GM23248 (cell line): Measurements from ENCODE around the gene FBXO15. TPM values are rescaled to one million over a fixed set of nuclear protein-coding genes. Genes with fewer than 3 reads are reported as not detected.
A peak's percentile ranks its signal among the peaks of the same experiment; 100 is the strongest.

ENCODE experiments used
- DNase-seq: peaks from one replicate; pipeline ENCODE4 v3.0.0-alpha.2; 2015
- H2AFZ ChIP-seq: fragments of 200-600 bp; sonication (generic); 2 replicates; pipeline ENCODE4 v1.6.1; 2016; ENCODE audit warnings: antibody characterized with exemption
- H3F3A ChIP-seq: fragments of 200-600 bp; sonication (generic); 2 replicates; pipeline ENCODE4 v1.6.1; 2016; ENCODE audit warnings: mild to moderate bottlenecking, antibody characterized with exemption, mixed run types; ENCODE audit not compliant: insufficient read depth
- H3K27ac ChIP-seq: fragments of 200-600 bp; sonication (generic); 2 replicates; pipeline ENCODE4 v1.5.1; 2016; ENCODE audit warnings: mild to moderate bottlenecking
- H3K27me3 ChIP-seq: fragments of 200-600 bp; sonication (generic); replicated peaks from 2 replicates; pipeline ENCODE4 v1.6.1; 2016; ENCODE audit warnings: mild to moderate bottlenecking; ENCODE audit not compliant: insufficient read depth
- H3K36me3 ChIP-seq: fragments of 200-600 bp; sonication (generic); 2 replicates; pipeline ENCODE4 v1.6.1; 2016; ENCODE audit warnings: low read depth, mild to moderate bottlenecking
- H3K4me1 ChIP-seq: fragments of 200-600 bp; sonication (generic); 2 replicates; pipeline ENCODE4 v1.6.1; 2016; ENCODE audit warnings: mild to moderate bottlenecking; ENCODE audit not compliant: insufficient read depth
- H3K4me2 ChIP-seq: fragments of 200-600 bp; sonication (generic); one replicate; pipeline ENCODE4 v1.6.1; 2016; ENCODE audit warnings: mild to moderate bottlenecking; ENCODE audit not compliant: unreplicated experiment
- H3K4me3 ChIP-seq: fragments of 200-600 bp; sonication (generic); 2 replicates; pipeline ENCODE4 v1.5.1; 2016; ENCODE audit warnings: mild to moderate bottlenecking
- H3K79me2 ChIP-seq: fragments of 200-600 bp; sonication (generic); 2 replicates; pipeline ENCODE4 v1.6.1; 2016; ENCODE audit warnings: mild to moderate bottlenecking; ENCODE audit not compliant: insufficient read depth
- H3K9ac ChIP-seq: fragments of 200-600 bp; sonication (generic); 2 replicates; pipeline ENCODE4 v1.6.1; 2016; ENCODE audit warnings: mild to moderate bottlenecking
- H3K9me2 ChIP-seq: fragments of 200-600 bp; sonication (generic); 2 replicates; pipeline ENCODE4 v1.6.1; 2016; ENCODE audit warnings: mixed run types, mild to moderate bottlenecking, moderate library complexity; ENCODE audit not compliant: insufficient read depth
- H3K9me3 ChIP-seq: fragments of 200-600 bp; sonication (generic); one replicate; pipeline ENCODE4 v1.6.1; 2017; ENCODE audit warnings: low read depth
- H4K20me1 ChIP-seq: fragments of 200-600 bp; sonication (generic); 2 replicates; pipeline ENCODE4 v1.6.0; 2016; ENCODE audit not compliant: insufficient read depth
- EZH2 ChIP-seq: fragments of 200-600 bp; sonication (generic); IDR thresholded peaks from 2 replicates; pipeline ENCODE4 v1.6.1; 2018; ENCODE audit warnings: antibody characterized with exemption, mild to moderate bottlenecking; ENCODE audit not compliant: insufficient read depth, poor library complexity, severe bottlenecking
- EZH2phosphoT487 ChIP-seq: fragments of 200-600 bp; sonication (generic); IDR thresholded peaks from 2 replicates; pipeline ENCODE4 v1.6.1; 2018; ENCODE audit warnings: antibody characterized with exemption, moderate library complexity, mild to moderate bottlenecking, low read depth; ENCODE audit not compliant: insufficient read depth
- WGBS, 2 experiments: methylation state at CpG; one replicate each; pipeline ENCODE4 v1.1.6; 2015 to 2017; ENCODE audit warnings: low lambda C conversion rate in 2 of 2, low coverage in 1 of 2; ENCODE audit errors: missing lambda C conversion rate in 2 of 2; 5-methylcytosine and 5-hydroxymethylcytosine counted together
- in situ Hi-C: fragments of 300-500 bp; cut with MboI; formaldehyde crosslinking; loops from 2 replicates; pipeline ENCODE4 v1.15.0; 2020
- polyA plus RNA-seq: library from polyadenylated mRNA; unstranded; fragments of >200 nt; fragmentation: Nextera tagmentation; extraction: Ambion mirVana; gene quantifications from 2 replicates; pipeline ENCODE4 v1.2.1, GENCODE V29; 2016
- total RNA-seq: library from RNA; depleted of rRNA; stranded (reverse); fragments of >200 nt; shearing (Covaris generic); gene quantifications from 2 replicates; pipeline ENCODE4 v1.2.3, GENCODE V29; 2014; rRNA removed

Gene FBXO15
- total and polyA plus RNA-seq, 2 experiments from 2014 or later = 0.22 to 1.1 TPM

DNA sequence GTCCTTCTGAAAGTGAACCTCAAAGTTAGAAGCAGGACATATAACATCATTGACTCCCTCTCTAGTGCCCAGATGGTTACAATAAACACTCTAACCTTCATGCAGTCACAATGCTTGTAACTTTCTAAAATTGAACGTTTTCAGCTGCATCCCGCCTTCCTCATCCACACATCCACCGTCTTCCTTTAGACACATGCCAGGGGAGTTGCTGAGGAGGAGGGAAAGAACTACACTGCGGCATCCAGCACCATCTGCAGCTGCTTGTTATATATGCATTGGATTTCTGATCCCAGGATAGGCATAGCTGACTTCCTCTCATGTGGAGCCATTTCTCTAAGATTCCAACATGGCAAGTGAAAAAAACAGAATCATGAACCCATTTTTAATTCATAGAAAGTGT lies 96.8 kb downstream of the FBXO15 start:
- Histone ChIP-seq H4K20me1 (no peaks in the 10 kb centered on the region), H3K9ac (no peak overlapping the region), H3K27me3 (peaks cover 20% of the 10 kb centered on the region), H3K36me3 (no peaks in the 10 kb centered on the region), H3F3A (no peaks in the 10 kb centered on the region), H3K4me2 (no peak overlapping the region), H3K27ac (no peak overlapping the region), H3K4me3 (no peak overlapping the region), H2AFZ (no peak overlapping the region), H3K9me2 (no peaks in the 10 kb centered on the region), H3K9me3 (no peaks in the 10 kb centered on the region), H3K4me1 (no peaks in the 10 kb centered on the region), H3K79me2 (no peaks in the 10 kb centered on the region)
- TF ChIP-seq EZH2phosphoT487 (no peak), EZH2 (no peak)
- 0 to 4% methylated on average over 4 of the region's 4 CpGs for WGBS, 2 experiments
- DNase-seq = no peak
- in situ Hi-C loops = no loop called here

DNA sequence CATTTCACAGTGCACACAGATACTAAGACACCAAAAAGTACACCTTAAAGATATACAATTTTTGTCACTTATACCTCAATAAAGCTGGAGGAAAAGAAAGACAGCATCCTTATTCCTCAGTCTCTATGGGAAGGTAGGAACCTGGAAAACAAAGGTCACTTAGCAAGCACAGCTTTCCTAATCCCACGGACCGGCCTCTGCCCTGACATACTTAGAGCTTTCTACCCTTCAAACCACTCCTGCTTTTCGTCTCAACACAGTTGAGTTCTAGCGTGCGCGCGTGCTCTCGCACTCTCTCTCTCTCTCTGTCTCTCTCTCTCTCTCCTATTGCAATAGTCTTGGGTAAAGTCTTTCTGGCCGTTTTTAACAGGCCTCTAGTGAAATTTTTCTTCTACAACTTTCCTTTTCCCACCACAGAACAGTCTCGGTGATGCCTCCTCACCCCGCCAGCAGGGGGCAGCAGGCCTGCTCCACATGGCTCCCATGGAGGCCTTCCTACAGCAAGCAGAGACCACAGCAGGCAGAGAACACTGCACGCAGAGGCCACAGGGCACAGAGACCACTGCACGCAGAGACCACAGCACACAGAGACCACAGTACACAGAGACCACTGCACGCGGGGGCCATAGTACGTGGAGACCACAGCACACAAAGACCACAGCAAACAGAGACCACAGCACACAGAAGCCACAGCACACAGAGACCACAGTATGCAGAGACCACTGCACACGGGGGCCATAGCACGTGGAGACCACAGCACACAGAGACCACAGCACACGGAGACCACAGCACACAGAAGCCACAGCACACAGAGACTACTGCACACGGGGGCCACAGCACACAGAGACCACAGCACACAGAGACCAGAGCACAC lies 106.9 kb downstream of the FBXO15 start:
- Histone ChIP-seq H3K9me2 (no peaks in the 10 kb centered on the region), H3K27me3 (no peaks in the 10 kb centered on the region; the same call in none of the 2 replicates), H2AFZ (no peak overlapping the region), H3K4me1 (no peaks in the 10 kb centered on the region), H3K36me3 (no peaks in the 10 kb centered on the region), H4K20me1 (no peaks in the 10 kb centered on the region), H3K79me2 (no peaks in the 10 kb centered on the region), H3K4me3 (no peak overlapping the region), H3K4me2 (no peak overlapping the region), H3K27ac (no peak overlapping the region), H3K9ac (no peak overlapping the region), H3F3A (no peaks in the 10 kb centered on the region), H3K9me3 (no peaks in the 10 kb centered on the region)
- in situ Hi-C loops = no loop called here
- DNase-seq = peak; percentile 56
- TF ChIP-seq EZH2 (no peak), EZH2phosphoT487 (no peak)
- WGBS, 2 experiments = 69 to 73% methylated on average over 19 to 20 of the region's 20 CpGs

GRCh38 chr18:74040008-74040407 lies 107.6 kb downstream of the FBXO15 start:
- Histone ChIP-seq H3K79me2 (no peaks in the 10 kb centered on the region), H3K4me3 (no peak overlapping the region), H3K27me3 (no peaks in the 10 kb centered on the region; the same call in none of the 2 replicates), H3K27ac (no peak overlapping the region), H3K4me2 (no peak overlapping the region), H2AFZ (no peak overlapping the region), H3K9ac (no peak overlapping the region), H3F3A (no peaks in the 10 kb centered on the region), H3K9me2 (no peaks in the 10 kb centered on the region), H3K36me3 (no peaks in the 10 kb centered on the region), H3K9me3 (no peaks in the 10 kb centered on the region), H3K4me1 (no peaks in the 10 kb centered on the region), H4K20me1 (no peaks in the 10 kb centered on the region)
- WGBS, 2 experiments = 68 to 75% methylated on average over 4 of the region's 4 CpGs
- TF ChIP-seq EZH2phosphoT487 = no peak
- no peak for TF ChIP-seq EZH2
- DNase-seq = no peak
- in situ Hi-C loops = no loop called here

DNA sequence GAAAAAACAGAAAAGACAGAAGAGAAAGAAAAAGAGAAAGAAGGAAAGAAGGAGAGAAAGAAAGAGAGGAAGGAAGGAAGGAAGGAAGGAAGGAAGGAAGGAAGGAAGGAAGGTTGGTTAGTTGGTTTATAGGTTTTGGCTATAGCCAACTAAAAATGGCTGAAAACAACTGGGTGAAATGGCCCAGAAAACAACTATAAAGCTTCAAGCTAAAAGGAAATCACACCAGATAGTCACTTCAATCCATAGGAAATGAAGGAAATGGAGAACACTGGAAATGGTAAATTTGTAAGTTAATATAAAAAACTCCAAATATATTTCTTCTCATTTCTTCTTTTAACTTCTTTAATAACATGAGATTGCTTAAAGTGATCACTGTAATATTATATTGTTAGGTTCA lies 118.5 kb downstream of the FBXO15 start:
- no peak overlapping the region for H3K4me2 ChIP-seq
- no peaks in the 10 kb centered on the region for H3K36me3 ChIP-seq
- in situ Hi-C loops = no loop called here
- no peak for DNase-seq
- H3K9me2 ChIP-seq = no peaks in the 10 kb centered on the region
- H3K27ac ChIP-seq = no peak overlapping the region
- H3K79me2 ChIP-seq = no peaks in the 10 kb centered on the region
- no peaks in the 10 kb centered on the region for H3F3A ChIP-seq
- peaks cover 4% of the 10 kb centered on the region; the same call in 1 of the 2 replicates for H3K27me3 ChIP-seq
- no peaks in the 10 kb centered on the region for H3K9me3 ChIP-seq
- H2AFZ ChIP-seq = no peak overlapping the region
- no peaks in the 10 kb centered on the region for H3K4me1 ChIP-seq
- H4K20me1 ChIP-seq = peaks cover 4% of the 10 kb centered on the region; the same call in 1 of the 2 replicates
- TF ChIP-seq EZH2 = no peak
- no peak for TF ChIP-seq EZH2phosphoT487
- H3K4me3 ChIP-seq = no peak overlapping the region
- H3K9ac ChIP-seq = no peak overlapping the region

Other genes starting within 250 kb of the FBXO15 start
- 27.6 and 32.1 TPM in 2 replicates for gene TIMM21, start 689 bp upstream of the FBXO15 start, total RNA-seq
- 88.0 and 91.6 TPM in 2 replicates for gene TIMM21, start 689 bp upstream of the FBXO15 start, polyA plus RNA-seq
- gene CYB5A, start 144.1 kb upstream of the FBXO15 start, total RNA-seq = 21.5 and 55.0 TPM in 2 replicates
- gene CYB5A, start 144.1 kb upstream of the FBXO15 start, polyA plus RNA-seq = 114 and 117 TPM in 2 replicates
- not detected in 2 replicates for gene C18orf63, start 168.0 kb upstream of the FBXO15 start, total RNA-seq
- gene C18orf63, start 168.0 kb upstream of the FBXO15 start, polyA plus RNA-seq = not detected in 2 replicates